SJCRH30 (cell line): Measurements from ENCODE around the gene SRPRB. TPM values are rescaled to one million over a fixed set of nuclear protein-coding genes. Genes with fewer than 3 reads are reported as not detected.

Experiments used
- DNase-seq, 2 experiments: peaks; one replicate each; pipeline ENCODE4 v3.0.0-alpha.2; 2015 to 2020
- H3K27ac ChIP-seq: fragments of 250-450 bp; sonication (Bioruptor Pico); 2 replicates; pipeline ENCODE4 v1.5.1; 2020; ENCODE audit warnings: mild to moderate bottlenecking, moderate library complexity
- H3K27me3 ChIP-seq: fragments of 250-450 bp; sonication (Bioruptor Pico); 2 replicates; pipeline ENCODE4 v1.5.1; 2020; ENCODE audit warnings: mild to moderate bottlenecking, moderate library complexity
- H3K36me3 ChIP-seq: fragments of 250-450 bp; sonication (Bioruptor Pico); 2 replicates; pipeline ENCODE4 v1.5.1; 2020; ENCODE audit warnings: mild to moderate bottlenecking, moderate library complexity
- H3K4me1 ChIP-seq: fragments of 250-450 bp; sonication (Bioruptor Pico); 2 replicates; pipeline ENCODE4 v1.5.1; 2020; ENCODE audit warnings: mild to moderate bottlenecking, moderate library complexity
- H3K4me3 ChIP-seq: fragments of 250-450 bp; sonication (Bioruptor Pico); 2 replicates; pipeline ENCODE4 v1.5.1; 2020; ENCODE audit warnings: mild to moderate bottlenecking, moderate library complexity
- H3K9me3 ChIP-seq: fragments of 250-450 bp; sonication (Bioruptor Pico); replicated peaks from 2 replicates; pipeline ENCODE4 v1.5.1; 2020; ENCODE audit warnings: mild to moderate bottlenecking, moderate library complexity
- total RNA-seq: library from RNA; depleted of rRNA; stranded (reverse); fragments of >200 nt; shearing (Covaris generic); gene quantifications from 2 replicates; pipeline ENCODE4 v1.2.3, GENCODE V29; 2014; rRNA removed

SRPRB gene
- total RNA-seq, 1 experiment from 2014 or later: 46.3 TPM

- H3K4me3 ChIP-seq: no peak overlapping the region
- no peaks in the 10 kb centered on the region for H3K36me3 ChIP-seq
- H3K27me3 ChIP-seq: no peaks in the 10 kb centered on the region
- H3K4me1 ChIP-seq: no peaks in the 10 kb centered on the region
- DNase-seq: no peak
- no peak overlapping the region for H3K27ac ChIP-seq
- no peaks in the 10 kb centered on the region for H3K9me3 ChIP-seq
These were observed 64.0 kb downstream of the SRPRB start for GRCh38 chr3:133869586-133869985.

- H3K36me3 ChIP-seq: no peaks in the 10 kb centered on the region
- H3K9me3 ChIP-seq: no peaks in the 10 kb centered on the region
- H3K27ac ChIP-seq: no peak overlapping the region
- H3K27me3 ChIP-seq: no peaks in the 10 kb centered on the region
- H3K4me3 ChIP-seq: no peak overlapping the region
- DNase-seq: no peak
- no peaks in the 10 kb centered on the region for H3K4me1 ChIP-seq
These were observed 65.2 kb downstream of the SRPRB start for GRCh38 chr3:133870822-133871221.

Other genes with a start within 250 kb of the SRPRB start
- 179 and 180 TPM in 2 replicates for gene CDV3, start 232.1 kb upstream of the SRPRB start, total RNA-seq
- gene TOPBP1, start 143.9 kb upstream of the SRPRB start, total RNA-seq: 104 and 111 TPM in 2 replicates
- under 0.01 and 0.08 TPM in 2 replicates for gene TF, start 59.4 kb upstream of the SRPRB start, total RNA-seq
- 0.58 and 1.4 TPM in 2 replicates for gene RAB6B, start 90.1 kb downstream of the SRPRB start, total RNA-seq
- not detected in 2 replicates for gene SLCO2A1, start 224.1 kb downstream of the SRPRB start, total RNA-seq